Chondrocyte (in vitro differentiated cells): ENCODE data around the gene MYO16. TPM values are rescaled to one million over a fixed set of nuclear protein-coding genes. Genes with fewer than 3 reads are reported as not detected.

Source experiments
- DNase-seq: peaks from one replicate; pipeline ENCODE4 v3.0.0; 2021; ENCODE audit warnings: mixed read lengths, low spot score
- H3K27ac Mint-ChIP-seq: one replicate; pipeline ENCODE4 v1.8.0; 2021; ENCODE audit warnings: mild to moderate bottlenecking, moderate library complexity, mixed read lengths; ENCODE audit not compliant: unreplicated experiment
- H3K27me3 Mint-ChIP-seq: 2 replicates; pipeline ENCODE4 v1.8.0; 2021; ENCODE audit warnings: low read depth, mixed read lengths
- H3K36me3 Mint-ChIP-seq: 2 replicates; pipeline ENCODE4 v1.8.0; 2021; ENCODE audit warnings: low read depth, mixed read lengths
- H3K4me1 Mint-ChIP-seq: 2 replicates; pipeline ENCODE4 v1.8.0; 2021; ENCODE audit warnings: low read depth, mild to moderate bottlenecking, mixed read lengths
- H3K4me3 Mint-ChIP-seq: one replicate; pipeline ENCODE4 v1.8.0; 2021; ENCODE audit warnings: mild to moderate bottlenecking, moderate library complexity, mixed read lengths; ENCODE audit not compliant: unreplicated experiment
- H3K9me3 Mint-ChIP-seq: 2 replicates; pipeline ENCODE4 v1.8.0; 2021; ENCODE audit warnings: low read depth, mixed read lengths
- CTCF ChIP-seq: fragments of 200-600 bp; sonication (generic); IDR thresholded peaks from 2 replicates; pipeline ENCODE4 v1.5.0; 2021; ENCODE audit warnings: antibody characterized with exemption, mild to moderate bottlenecking, moderate library complexity
- total RNA-seq: library from RNA; stranded (reverse); gene quantifications from 3 replicates; pipeline ENCODE4 v1.2.1, GENCODE V29; 2021

MYO16 gene
- total RNA-seq, 1 donor from 2014 or later = 0.12 TPM

DNA sequence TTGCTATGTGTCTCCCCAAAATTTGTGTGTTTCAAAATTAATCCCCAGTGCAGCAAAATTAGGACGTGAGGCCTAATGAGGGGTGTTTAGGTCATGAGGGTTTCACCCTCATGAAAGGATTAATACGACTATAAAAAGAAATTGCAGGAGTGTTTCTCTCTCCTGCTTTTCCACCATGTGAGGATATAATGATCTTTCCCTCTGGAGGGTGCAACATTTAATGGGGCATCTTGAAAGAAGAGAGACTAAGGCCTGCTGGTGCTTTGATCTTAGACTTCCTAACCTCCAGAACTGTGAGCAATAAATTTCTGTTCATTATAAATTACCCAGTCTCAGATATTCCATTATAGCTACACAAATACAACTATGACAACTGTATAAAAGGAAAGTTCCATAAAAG lies 183.2 kb downstream of the MYO16 start:
- no peak for DNase-seq
- Mint-ChIP-seq H3K27ac (no peak overlapping the region), H3K27me3 (no peaks in the 10 kb centered on the region), H3K4me3 (no peak overlapping the region), H3K36me3 (no peaks in the 10 kb centered on the region), H3K4me1 (no peaks in the 10 kb centered on the region), H3K9me3 (no peaks in the 10 kb centered on the region)
- TF ChIP-seq CTCF = no peak

DNA sequence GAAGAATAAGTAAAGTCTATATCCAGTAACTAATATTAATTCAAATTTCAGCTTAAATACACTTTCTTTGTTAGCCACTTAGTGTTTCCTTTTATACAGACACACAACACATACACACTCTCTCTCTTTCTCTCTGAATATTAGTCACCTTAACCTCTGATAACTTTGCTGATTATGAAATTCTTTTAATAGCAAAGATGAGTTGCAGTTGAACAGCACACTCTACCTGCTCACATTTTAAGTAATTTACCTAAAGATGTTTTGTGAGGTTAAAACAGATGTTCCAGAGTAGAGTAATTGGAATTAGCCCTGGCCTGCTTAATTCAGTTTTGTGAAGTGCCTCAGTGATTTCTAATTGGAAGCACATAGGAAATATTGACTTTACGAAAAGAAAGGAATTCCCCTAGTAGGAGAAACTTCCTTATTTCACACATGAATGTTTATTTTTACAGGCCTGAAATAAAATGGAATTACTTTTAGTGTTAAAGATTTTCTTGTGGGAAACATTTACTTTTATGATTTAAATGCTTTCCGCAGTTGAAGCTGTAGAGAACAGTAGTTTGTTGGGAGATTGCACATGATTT lies 184.3 kb downstream of the MYO16 start:
- Mint-ChIP-seq H3K9me3 (no peaks in the 10 kb centered on the region), H3K4me1 (no peaks in the 10 kb centered on the region), H3K27ac (no peak overlapping the region), H3K4me3 (no peak overlapping the region), H3K27me3 (no peaks in the 10 kb centered on the region), H3K36me3 (no peaks in the 10 kb centered on the region)
- no peak for TF ChIP-seq CTCF
- DNase-seq = no peak

GRCh38 chr13:108816375-108816774 lies 187.0 kb downstream of the MYO16 start:
- H3K36me3 Mint-ChIP-seq = no peaks in the 10 kb centered on the region
- H3K4me1 Mint-ChIP-seq = no peaks in the 10 kb centered on the region
- DNase-seq = no peak
- no peaks in the 10 kb centered on the region for H3K27me3 Mint-ChIP-seq
- no peak overlapping the region for H3K27ac Mint-ChIP-seq
- no peak overlapping the region for H3K4me3 Mint-ChIP-seq
- no peak for TF ChIP-seq CTCF
- H3K9me3 Mint-ChIP-seq = no peaks in the 10 kb centered on the region

DNA sequence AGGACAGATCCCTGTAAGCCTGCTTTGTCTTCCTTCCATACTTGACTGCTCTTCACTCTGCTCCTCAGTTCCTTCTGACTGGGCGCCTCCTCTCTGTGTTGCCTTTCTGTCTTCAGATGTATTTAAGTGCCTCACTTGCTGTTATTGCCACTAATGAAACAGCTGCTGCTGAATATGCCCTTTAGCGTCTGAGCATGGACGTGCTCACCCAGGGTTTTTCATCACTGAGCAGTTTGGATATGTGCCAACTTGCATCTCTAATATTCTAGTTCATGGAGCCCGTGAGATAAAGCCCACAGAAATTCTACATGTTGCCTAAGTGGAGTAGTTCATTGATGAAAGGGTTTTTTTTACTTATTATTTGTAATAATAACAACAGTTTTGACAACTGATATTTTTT lies 198.2 kb downstream of the MYO16 start:
- Mint-ChIP-seq H3K9me3 (peaks cover 13% of the 10 kb centered on the region), H3K4me1 (no peaks in the 10 kb centered on the region), H3K4me3 (no peak overlapping the region), H3K36me3 (no peaks in the 10 kb centered on the region), H3K27ac (no peak overlapping the region), H3K27me3 (no peaks in the 10 kb centered on the region)
- no peak for TF ChIP-seq CTCF
- no peak for DNase-seq

- TF ChIP-seq CTCF = no peak
- Mint-ChIP-seq H3K9me3 (peaks cover 13% of the 10 kb centered on the region), H3K27me3 (no peaks in the 10 kb centered on the region), H3K4me1 (no peaks in the 10 kb centered on the region), H3K36me3 (no peaks in the 10 kb centered on the region), H3K4me3 (no peak overlapping the region), H3K27ac (no peak overlapping the region)
- DNase-seq = no peak
Observed at GRCh38 chr13:108828086-108828815, 198.8 kb downstream of the MYO16 start.
